ENCODE measurements around the gene EIF1AD.

Gene EIF1AD

DNA sequence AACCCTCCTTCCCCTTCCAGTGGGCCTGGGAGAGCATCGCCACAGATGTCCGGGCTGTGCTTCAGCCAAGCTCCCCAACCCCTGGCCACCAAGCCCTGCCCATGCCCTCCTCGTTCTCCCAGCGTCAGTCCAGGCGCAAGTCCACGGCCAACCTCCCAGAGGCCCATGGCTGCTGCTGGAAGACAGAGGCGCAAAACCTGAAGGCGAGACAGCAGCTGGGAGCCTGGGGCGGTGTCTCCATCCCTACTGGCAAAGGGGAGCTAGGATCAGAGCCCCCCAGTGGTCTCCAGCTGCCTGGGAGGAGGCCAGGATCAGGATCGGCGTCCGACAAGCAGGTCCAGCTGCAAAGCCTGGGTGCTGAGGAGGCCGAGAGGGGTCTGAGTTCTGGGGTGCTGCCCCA is 54.8 kb downstream of the EIF1AD start:
- no peak for TF ChIP-seq Cebpa-rat (IDR thresholded peaks at IDR 0.05)

DNA sequence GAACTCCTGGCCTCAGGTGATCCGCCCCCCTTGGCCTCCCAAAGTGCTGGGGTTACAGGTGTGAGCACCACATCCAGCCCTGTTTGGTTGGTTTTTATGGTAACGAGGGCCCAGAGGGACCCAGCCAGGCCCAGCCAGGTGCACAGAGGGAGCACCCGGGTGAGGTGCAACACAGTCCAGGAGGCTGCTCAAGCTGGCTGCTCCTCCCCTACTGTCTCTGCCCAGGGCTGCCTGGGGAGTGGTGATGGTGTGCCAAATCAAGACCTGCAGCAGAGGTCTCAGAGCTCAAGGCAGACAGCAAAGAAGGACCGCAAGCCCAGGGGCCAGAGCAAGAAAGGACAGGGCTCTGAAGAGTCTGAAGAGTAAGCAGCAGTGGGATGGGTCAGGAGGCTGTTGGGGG is 55.3 kb downstream of the EIF1AD start:
- Histone ChIP-seq H3K9me3 (replicated peaks in 1 of 11) (no peaks in the 10 kb centered on the region), H3K36me3 (no peaks in the 10 kb centered on the region), H4K20me1 (no peaks in the 10 kb centered on the region), H3K9ac (no peak overlapping the region), H3K27ac (no peak overlapping the region), H3K27me3 (no peaks in the 10 kb centered on the region), H3K4me3 (no peak overlapping the region), H3K4me1 (peaks cover 0 to 18% (median 5%) of the 10 kb centered on the region in 10 experiments; a peak in 12 of 20 replicates), H3K4me2 (no peak overlapping the region)
- no peak for TF ChIP-seq Cebpa-rat (IDR thresholded peaks at IDR 0.05)

More for the DNA sequence above, 54.8 kb downstream of the EIF1AD start:
- H3K27me3 ChIP-seq, result no peaks in the 10 kb centered on the region
- H3K36me3 ChIP-seq, result no peaks in the 10 kb centered on the region
- H3K4me1 ChIP-seq, result peaks cover 0 to 13% (median under 1%) of the 10 kb centered on the region in 10 experiments; a peak in 9 of 20 replicates
- H3K27ac ChIP-seq, result no peak overlapping the region
- H3K9ac ChIP-seq, result 0 out of 22 replicates have a peak overlapping the region, but pooled peaks of 1 of the 11 experiments have one; percentile 2
- H4K20me1 ChIP-seq, result no peaks in the 10 kb centered on the region
- H3K4me3 ChIP-seq, result no peak overlapping the region
- H3K4me2 ChIP-seq, result no peak overlapping the region
- no peaks in the 10 kb centered on the region for H3K9me3 ChIP-seq (replicated peaks in 1 of 11)

All from BLaER1 treated with 17β-estradiol and CSF1 and Interleukin-3, amounts not matched to agents 10 nM and 100 nM (cell line).